Panc1 (cell line): Measurements from ENCODE around the gene NCKAP1. TPM values are rescaled to one million over a fixed set of nuclear protein-coding genes. Genes with fewer than 3 reads are reported as not detected.

ENCODE experiments used
- ATAC-seq: fragments of 200-7000 bp; cut with Tn5 transposase; 2 replicates; pipeline ENCODE4 v1.9.1; 2020; ENCODE audit warnings: mild to moderate bottlenecking, moderate library complexity
- BruUV-seq: library from RNA; stranded (reverse); fragments of 400-500 nt; replicated peaks from 2 replicates; lab custom pipeline; 2021; lab: Mats Ljungman, UMichigan
- CTCF ChIA-PET: fragments of 300-600 bp; sonication (Branson Sonifier 250); formaldehyde crosslinking; loops from one replicate; lab custom pipeline; 2022; ENCODE audit warnings: antibody characterized with exemption; lab: Charles Lee
- POLR2A ChIA-PET: fragments of 300-600 bp; sonication (Branson Sonifier 250); formaldehyde crosslinking; loops from one replicate; lab custom pipeline; 2022; ENCODE audit warnings: antibody characterized with exemption; lab: Charles Lee
- DNase-seq: peaks from one replicate; pipeline ENCODE4 v3.0.0-alpha.2; 2010; ENCODE audit warnings: low read depth, low spot score
- H3K27ac ChIP-seq: 2 replicates; pipeline ENCODE4 v1.5.1; 2011; ENCODE audit warnings: mild to moderate bottlenecking, low read length, inconsistent platforms
- H3K27me3 ChIP-seq: fragments of 200-500 bp; sonication (Bioruptor generic); 2 replicates; pipeline ENCODE4 v1.6.0; 2014; ENCODE audit warnings: low read length, inconsistent platforms; ENCODE audit not compliant: control insufficient read depth, insufficient read depth
- H3K36me3 ChIP-seq: fragments of 200-500 bp; sonication (Bioruptor generic); 2 replicates; pipeline ENCODE4 v1.5.1; 2014; ENCODE audit warnings: inconsistent platforms, mild to moderate bottlenecking, low read length, moderate library complexity; ENCODE audit not compliant: control insufficient read depth, insufficient read depth
- H3K4me1 ChIP-seq: 2 replicates; pipeline ENCODE4 v1.5.1; 2011; ENCODE audit warnings: inconsistent platforms, mild to moderate bottlenecking, low read length, moderate library complexity; ENCODE audit not compliant: control insufficient read depth, insufficient read depth
- H3K4me3 ChIP-seq, 2 experiments: 2 replicates each; pipeline ENCODE4 v1.5.1; 2011 to 2012; ENCODE audit warnings: low read depth in 2 of 2, low read length in 2 of 2, mild to moderate bottlenecking in 2 of 2, inconsistent platforms in 1 of 2, moderate library complexity in 1 of 2
- H3K9me3 ChIP-seq: fragments of 200-500 bp; sonication (Bioruptor generic); 2 replicates; pipeline ENCODE4 v1.5.1; 2014; ENCODE audit warnings: low read depth, mild to moderate bottlenecking, inconsistent platforms, low read length, moderate library complexity; ENCODE audit not compliant: control insufficient read depth, insufficient read depth
- POLR2AphosphoS5 ChIP-seq: IDR thresholded peaks from 2 replicates; pipeline ENCODE4 v1.6.1; 2012; ENCODE audit warnings: mild to moderate bottlenecking, low read depth, low read length, moderate library complexity
- SIN3A ChIP-seq: IDR thresholded peaks from 2 replicates; pipeline ENCODE4 v1.6.1; 2012; ENCODE audit warnings: low read depth, mild to moderate bottlenecking, low read length, moderate library complexity, borderline replicate concordance; ENCODE audit not compliant: insufficient read depth
- TCF7L2 ChIP-seq: IDR thresholded peaks from 2 replicates; pipeline ENCODE4 v1.6.1; 2011; ENCODE audit warnings: mild to moderate bottlenecking, low read depth, low read length, inconsistent platforms
- in situ Hi-C: cut with HindIII; loops from 2 replicates; pipeline ENCODE4 v1.10.0; 2016; ENCODE audit warnings: low sequenced_read_pairs, low pct_unique_long_range_greater_than_20kb
- intact Hi-C: fragments of 100-400 bp; cut with micrococcal nuclease; formaldehyde crosslinking; loops from one replicate; pipeline ENCODE4 v1.10.0; 2022; ENCODE audit not compliant: unreplicated experiment
- total RNA-seq: library from RNA; stranded (reverse); gene quantifications from one replicate; pipeline ENCODE4 v1.2.1, GENCODE V29; 2021; ENCODE audit not compliant: unreplicated experiment
- TF ChIP-seq, protein P1 (sequence below), 2 experiments: IDR thresholded peaks; 2 replicates each; pipeline ENCODE4 v1.6.1; 2011 to 2012; ENCODE audit warnings: low read depth in 2 of 2, control low read depth in 1 of 2, low read length in 1 of 2, mild to moderate bottlenecking in 1 of 2, moderate library complexity in 1 of 2; ENCODE audit not compliant: insufficient read depth in 1 of 2
- TF ChIP-seq, protein P2 (sequence below): fragments of 450-650 bp; IDR thresholded peaks from 2 replicates; pipeline ENCODE4 v1.5.1; 2017; ENCODE audit warnings: mild to moderate bottlenecking

Gene NCKAP1
- total RNA-seq, 1 experiment from 2014 or later, result 174 TPM

DNA sequence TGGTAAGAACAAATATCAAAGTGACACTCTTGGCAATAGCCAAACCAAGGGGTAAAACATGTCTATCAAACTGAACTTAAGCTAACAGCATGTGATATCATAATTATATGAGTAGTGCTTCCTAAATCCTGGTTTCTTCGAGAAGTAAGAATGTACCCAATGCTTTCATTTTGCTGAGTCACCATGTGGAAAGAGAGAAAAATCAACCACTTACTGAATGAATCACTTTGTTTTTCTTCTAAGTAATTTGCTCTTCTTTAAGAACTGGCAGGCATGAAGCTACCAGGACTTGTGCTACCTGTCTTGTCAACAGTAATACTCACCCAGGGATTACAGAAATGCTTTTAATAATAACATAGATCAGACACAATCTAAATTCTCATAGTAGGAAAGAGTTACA is 21.3 kb upstream of the NCKAP1 start:
- H3K4me3 ChIP-seq, result no peak overlapping the region
- no TSS peak for BruUV-seq
- intact Hi-C loops, result no loop called here
- no peaks in the 10 kb centered on the region for H3K27me3 ChIP-seq
- no peaks in the 10 kb centered on the region for H3K36me3 ChIP-seq
- CTCF ChIA-PET, result no interaction called here
- TF ChIP-seq TCF7L2, result no peak
- TF ChIP-seq, protein P1, sequence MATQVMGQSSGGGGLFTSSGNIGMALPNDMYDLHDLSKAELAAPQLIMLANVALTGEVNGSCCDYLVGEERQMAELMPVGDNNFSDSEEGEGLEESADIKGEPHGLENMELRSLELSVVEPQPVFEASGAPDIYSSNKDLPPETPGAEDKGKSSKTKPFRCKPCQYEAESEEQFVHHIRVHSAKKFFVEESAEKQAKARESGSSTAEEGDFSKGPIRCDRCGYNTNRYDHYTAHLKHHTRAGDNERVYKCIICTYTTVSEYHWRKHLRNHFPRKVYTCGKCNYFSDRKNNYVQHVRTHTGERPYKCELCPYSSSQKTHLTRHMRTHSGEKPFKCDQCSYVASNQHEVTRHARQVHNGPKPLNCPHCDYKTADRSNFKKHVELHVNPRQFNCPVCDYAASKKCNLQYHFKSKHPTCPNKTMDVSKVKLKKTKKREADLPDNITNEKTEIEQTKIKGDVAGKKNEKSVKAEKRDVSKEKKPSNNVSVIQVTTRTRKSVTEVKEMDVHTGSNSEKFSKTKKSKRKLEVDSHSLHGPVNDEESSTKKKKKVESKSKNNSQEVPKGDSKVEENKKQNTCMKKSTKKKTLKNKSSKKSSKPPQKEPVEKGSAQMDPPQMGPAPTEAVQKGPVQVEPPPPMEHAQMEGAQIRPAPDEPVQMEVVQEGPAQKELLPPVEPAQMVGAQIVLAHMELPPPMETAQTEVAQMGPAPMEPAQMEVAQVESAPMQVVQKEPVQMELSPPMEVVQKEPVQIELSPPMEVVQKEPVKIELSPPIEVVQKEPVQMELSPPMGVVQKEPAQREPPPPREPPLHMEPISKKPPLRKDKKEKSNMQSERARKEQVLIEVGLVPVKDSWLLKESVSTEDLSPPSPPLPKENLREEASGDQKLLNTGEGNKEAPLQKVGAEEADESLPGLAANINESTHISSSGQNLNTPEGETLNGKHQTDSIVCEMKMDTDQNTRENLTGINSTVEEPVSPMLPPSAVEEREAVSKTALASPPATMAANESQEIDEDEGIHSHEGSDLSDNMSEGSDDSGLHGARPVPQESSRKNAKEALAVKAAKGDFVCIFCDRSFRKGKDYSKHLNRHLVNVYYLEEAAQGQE (IDR thresholded peaks at IDR 0.05; ENCODE audit: insufficient read depth in 1 of 2, low read depth in 2 of 2, low read length in 1 of 2), result no peak
- TF ChIP-seq POLR2AphosphoS5, result no peak
- TF ChIP-seq SIN3A, result no peak
- TF ChIP-seq, protein P2, sequence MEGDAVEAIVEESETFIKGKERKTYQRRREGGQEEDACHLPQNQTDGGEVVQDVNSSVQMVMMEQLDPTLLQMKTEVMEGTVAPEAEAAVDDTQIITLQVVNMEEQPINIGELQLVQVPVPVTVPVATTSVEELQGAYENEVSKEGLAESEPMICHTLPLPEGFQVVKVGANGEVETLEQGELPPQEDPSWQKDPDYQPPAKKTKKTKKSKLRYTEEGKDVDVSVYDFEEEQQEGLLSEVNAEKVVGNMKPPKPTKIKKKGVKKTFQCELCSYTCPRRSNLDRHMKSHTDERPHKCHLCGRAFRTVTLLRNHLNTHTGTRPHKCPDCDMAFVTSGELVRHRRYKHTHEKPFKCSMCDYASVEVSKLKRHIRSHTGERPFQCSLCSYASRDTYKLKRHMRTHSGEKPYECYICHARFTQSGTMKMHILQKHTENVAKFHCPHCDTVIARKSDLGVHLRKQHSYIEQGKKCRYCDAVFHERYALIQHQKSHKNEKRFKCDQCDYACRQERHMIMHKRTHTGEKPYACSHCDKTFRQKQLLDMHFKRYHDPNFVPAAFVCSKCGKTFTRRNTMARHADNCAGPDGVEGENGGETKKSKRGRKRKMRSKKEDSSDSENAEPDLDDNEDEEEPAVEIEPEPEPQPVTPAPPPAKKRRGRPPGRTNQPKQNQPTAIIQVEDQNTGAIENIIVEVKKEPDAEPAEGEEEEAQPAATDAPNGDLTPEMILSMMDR, result no peak
- in situ Hi-C loops, result no loop called here
- H3K4me1 ChIP-seq, result no peaks in the 10 kb centered on the region
- POLR2A ChIA-PET, result interaction anchor here (0.6 kb wide), 1 partner anchor 17 kb away, joined by 8 read pairs; no protein-coding TSS in a partner anchor
- H3K27ac ChIP-seq, result no peak overlapping the region
- ATAC-seq (0 out of 2 replicates have a peak, but pooled peaks have one; percentile 45), DNase-seq (no peak)
- H3K9me3 ChIP-seq, result no peaks in the 10 kb centered on the region

DNA sequence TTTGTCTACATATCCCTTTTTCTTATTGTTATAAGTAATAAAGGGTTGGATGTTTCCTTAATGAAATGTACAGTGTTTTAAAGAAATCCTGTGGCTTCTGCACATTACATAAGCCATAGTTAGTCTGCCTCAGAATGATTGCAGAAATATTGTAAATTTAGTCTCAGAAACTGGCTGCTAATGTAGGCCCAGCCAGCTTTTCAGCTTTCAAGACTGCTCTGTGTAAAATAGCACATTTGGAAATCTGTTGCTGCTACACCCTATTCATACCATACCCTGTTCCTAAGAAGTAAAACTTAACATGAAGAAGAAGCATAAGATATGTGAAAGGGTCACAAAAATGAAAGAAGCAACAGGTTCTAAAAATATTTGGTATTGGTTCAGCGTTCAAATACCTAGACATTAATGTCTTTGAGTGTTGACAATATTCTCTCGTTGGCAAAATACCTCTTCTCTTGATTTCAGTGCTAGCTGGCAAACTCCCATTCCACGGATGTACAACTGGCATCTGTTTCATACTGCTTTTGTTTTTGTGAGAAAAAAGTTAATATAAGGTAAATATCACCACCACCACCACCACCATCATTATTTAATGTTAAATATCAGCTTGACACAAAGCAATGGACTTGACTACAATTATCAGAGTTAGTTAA is 19.2 kb upstream of the NCKAP1 start:
- TF ChIP-seq SIN3A, result no peak
- TF ChIP-seq, protein P2, result no peak
- no peak for TF ChIP-seq TCF7L2
- no peak for TF ChIP-seq POLR2AphosphoS5
- TF ChIP-seq, protein P1 (IDR thresholded peaks at IDR 0.05; ENCODE audit: insufficient read depth in 1 of 2, low read depth in 2 of 2, low read length in 1 of 2), result no peak
- no peak for DNase-seq
- no peak overlapping the region for H3K4me3 ChIP-seq
- intact Hi-C loops, result no loop called here
- no peaks in the 10 kb centered on the region for H3K27me3 ChIP-seq
- ATAC-seq, result no peak
- in situ Hi-C loops, result no loop called here
- POLR2A ChIA-PET, result interaction anchor here (0.6 kb wide), 1 partner anchor 1087 kb away, joined by 3 read pairs; no protein-coding TSS in a partner anchor
- H3K9me3 ChIP-seq, result no peaks in the 10 kb centered on the region
- CTCF ChIA-PET, result interaction anchor here (0.6 kb wide), 1 partner anchor 77 kb away, joined by 3 read pairs; no protein-coding TSS in a partner anchor
- H3K27ac ChIP-seq, result no peak overlapping the region
- H3K36me3 ChIP-seq, result no peaks in the 10 kb centered on the region
- no TSS peak for BruUV-seq
- no peaks in the 10 kb centered on the region for H3K4me1 ChIP-seq
